Right cardiac atrium (tissue), 5 donors: ENCODE measurements around the gene HOXB2. TPM values are rescaled to one million over a fixed set of nuclear protein-coding genes. Genes with fewer than 3 reads are reported as not detected.

Experiments
- ATAC-seq, 2 donors: fragments of 200-7000 bp; cut with Tn5 transposase; one replicate each; pipeline versions ENCODE4 v1.8.0 to v1.9.1; 2020; ENCODE audit warnings: moderate library complexity in 2 of 2, mild to moderate bottlenecking in 1 of 2
- DNase-seq, 3 donors: peaks; one replicate each; pipeline ENCODE4 v3.0.0-alpha.2; 2020
- H3K27ac ChIP-seq: one replicate; pipeline ENCODE4 v1.5.1; 2013; ENCODE audit warnings: mild to moderate bottlenecking, low read length, control low read depth, moderate library complexity
- H3K27me3 ChIP-seq: one replicate; pipeline ENCODE4 v1.6.1; 2013; ENCODE audit not compliant: control insufficient read depth, insufficient read depth
- H3K4me1 ChIP-seq: one replicate; pipeline ENCODE4 v1.6.1; 2013; ENCODE audit warnings: low read length; ENCODE audit not compliant: control insufficient read depth, insufficient read depth
- H3K4me3 ChIP-seq: one replicate; pipeline ENCODE4 v1.5.1; 2013; ENCODE audit warnings: low read length, control low read depth
- H3K9me3 ChIP-seq: one replicate; pipeline ENCODE4 v1.6.1; 2013; ENCODE audit warnings: low read length; ENCODE audit not compliant: control insufficient read depth
- WGBS: extraction: QIAGEN DNeasy Blood & Tissue Kit; methylation state at CpG from one replicate; pipeline ENCODE4 v1.1.7; 2013; 5-methylcytosine and 5-hydroxymethylcytosine counted together
- intact Hi-C, 4 donors: fragments of 100-400 bp; cut with DNase I; formaldehyde crosslinking; loops; one replicate each; pipeline versions ENCODE4 v1.11.0 to v1.14.0; 2022 to 2023
- polyA plus RNA-seq: library from polyadenylated mRNA; stranded (reverse); fragments of 200-250 nt; gene quantifications from one replicate; pipeline ENCODE4 v1.2.3, GENCODE V29; 2013
- total RNA-seq, 4 donors: library from RNA; stranded (reverse); fragmentation: NEBNext Ultra II Directional; extraction: Animal tissue kit (Norgen Biotek cat#: 25700); gene quantifications; one replicate each; pipeline ENCODE4 v1.2.1, GENCODE V29; 2021
- donor health status: healthy with polysubstance abuse.
- donor health status: DM: no; HTN: yes; CAD: no.
- donor health status: DM: no; HTN: no; CAD: no.
- donor health status: DM: no; HTN: yes; CAD: no; lungs with severe emphysema.
- donor health status: DM: yes; HTN: yes; CAD: no.

Gene HOXB2
- total and polyA plus RNA-seq, 5 donors = 2.4 to 9.9 (median 5.5) TPM

GRCh38 chr17:48494335-48494734, 50.6 kb downstream of the HOXB2 start:
- no peak overlapping the region for H3K27ac ChIP-seq
- WGBS = 88% methylated on average over 8 of the region's 8 CpGs
- ATAC-seq (no peak), DNase-seq (no peak)
- H3K27me3 ChIP-seq = peaks cover 2% of the 10 kb centered on the region
- H3K4me1 ChIP-seq = no peaks in the 10 kb centered on the region
- intact Hi-C loops = no loop called here
- H3K9me3 ChIP-seq = no peaks in the 10 kb centered on the region
- H3K4me3 ChIP-seq = no peak overlapping the region

Other genes starting within 250 kb of the HOXB2 start
- under 1 TPM in 3 of 4 donors, not detected in 1; 0.38 to 0.77 (median 0.54) TPM for gene SKAP1, start 114.9 kb downstream of the HOXB2 start, total RNA-seq
- 0.54 TPM for gene SKAP1, start 114.9 kb downstream of the HOXB2 start, polyA plus RNA-seq
- gene HOXB1, start 14.1 kb downstream of the HOXB2 start, total RNA-seq = not detected
- not detected for gene HOXB1, start 14.1 kb downstream of the HOXB2 start, polyA plus RNA-seq
- gene HOXB4, start 33.2 kb upstream of the HOXB2 start, total RNA-seq = 1 to 10 TPM in 1 of 4 donors, under 1 TPM in 3; 0.38 to 1.1 (median 0.52) TPM
- gene HOXB4, start 33.2 kb upstream of the HOXB2 start, polyA plus RNA-seq = 1.1 TPM
- gene HOXB3, start 45.1 kb upstream of the HOXB2 start, total RNA-seq = 1 to 10 TPM; 1.2 to 2.3 (median 2.2) TPM
- gene HOXB3, start 45.1 kb upstream of the HOXB2 start, polyA plus RNA-seq = 2.8 TPM
- gene HOXB5, start 48.7 kb upstream of the HOXB2 start, total RNA-seq = under 1 TPM in 3 of 4 donors, not detected in 1; 0.12 to 0.37 (median 0.14) TPM
- 0.14 TPM for gene HOXB5, start 48.7 kb upstream of the HOXB2 start, polyA plus RNA-seq
- 1 to 10 TPM in 2 of 4 donors, under 1 TPM in 2; 0.74 to 1.8 (median 1.0) TPM for gene HOXB6, start 59.9 kb upstream of the HOXB2 start, total RNA-seq
- 1.1 TPM for gene HOXB6, start 59.9 kb upstream of the HOXB2 start, polyA plus RNA-seq
- under 1 TPM; 0.50 to 0.80 (median 0.59) TPM for gene HOXB7, start 65.9 kb upstream of the HOXB2 start, total RNA-seq
- gene HOXB7, start 65.9 kb upstream of the HOXB2 start, polyA plus RNA-seq = 0.48 TPM
- not detected for gene HOXB8, start 70.2 kb upstream of the HOXB2 start, total RNA-seq
- gene HOXB8, start 70.2 kb upstream of the HOXB2 start, polyA plus RNA-seq = not detected
- not detected for gene HOXB9, start 81.2 kb upstream of the HOXB2 start, total RNA-seq
- 0.02 TPM for gene HOXB9, start 81.2 kb upstream of the HOXB2 start, polyA plus RNA-seq
- not detected for gene PRAC1, start 177.4 kb upstream of the HOXB2 start, total RNA-seq
- gene PRAC1, start 177.4 kb upstream of the HOXB2 start, polyA plus RNA-seq = not detected
- gene PRAC2, start 178.1 kb upstream of the HOXB2 start, total RNA-seq = not detected
- not detected for gene PRAC2, start 178.1 kb upstream of the HOXB2 start, polyA plus RNA-seq
- gene HOXB13, start 183.6 kb upstream of the HOXB2 start, total RNA-seq = not detected
- gene HOXB13, start 183.6 kb upstream of the HOXB2 start, polyA plus RNA-seq = not detected